Measurements from ENCODE around the gene EIF4EBP2. TPM values are rescaled to one million over a fixed set of nuclear protein-coding genes. Genes with fewer than 3 reads are reported as not detected.

EIF4EBP2 gene
- total and polyA plus RNA-seq, 2 of the 13 experiments (the other 11 are each of a cell fraction or from before 2014, with no cell fraction given): 16.9 to 22.0 TPM

DNA sequence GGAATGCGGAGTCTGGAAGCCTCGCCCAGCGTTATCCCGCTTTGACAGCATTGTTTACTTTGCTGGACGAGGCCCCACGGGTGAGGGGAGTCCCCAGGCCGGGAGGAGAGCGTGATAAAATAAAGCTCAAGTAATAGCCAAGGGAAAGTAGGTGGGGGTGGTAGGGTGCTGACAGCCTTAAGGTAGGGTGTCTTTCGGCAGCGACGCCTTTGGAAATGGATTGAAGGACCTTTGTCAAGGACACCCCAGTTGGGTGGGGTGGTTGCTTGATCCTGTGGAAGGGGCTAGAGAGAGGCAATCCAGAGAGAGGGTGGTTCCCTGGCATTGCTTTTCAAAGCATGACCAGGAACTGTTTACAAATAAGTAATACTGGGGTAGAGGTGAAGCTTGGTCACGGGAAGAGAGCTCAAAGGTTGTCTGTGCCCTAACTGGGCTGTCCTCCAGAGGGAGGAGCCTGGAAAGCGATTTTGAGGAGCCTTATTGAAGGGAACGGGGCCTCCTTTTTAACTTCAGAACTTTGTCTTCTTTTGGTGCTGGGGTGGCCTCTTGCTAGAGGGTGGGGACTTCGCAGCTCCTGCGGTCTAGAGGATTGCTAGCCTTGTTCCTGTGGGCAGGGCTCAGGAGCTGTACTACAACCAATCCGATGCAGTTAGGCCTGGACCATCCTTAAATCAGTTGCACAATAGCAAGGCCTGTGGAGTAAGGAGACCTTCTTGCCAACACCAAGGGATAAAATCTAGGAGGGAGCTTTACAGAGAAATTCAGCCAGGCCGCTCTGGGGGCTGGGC, 1.3 kb downstream of the EIF4EBP2 start (continued):
- TF ChIP-seq ZNF446 (CRISPR knock-in tag; IDR thresholded peaks at IDR 0.05) (no peak), TEAD3 (CRISPR knock-in tag; optimal IDR thresholded peaks at IDR 0.05; ENCODE audit: borderline replicate concordance) (peak; percentile 64), ZNF569 (CRISPR knock-in tag; IDR thresholded peaks at IDR 0.05; ENCODE audit: borderline replicate concordance) (no peak), PHF21A (CRISPR knock-in tag; IDR thresholded peaks at IDR 0.05) (peak; percentile 67; the same call in 1 of the 2 replicates), ZNF468 (CRISPR knock-in tag; IDR thresholded peaks at IDR 0.05) (no peak), SIX1 (CRISPR knock-in tag; IDR thresholded peaks at IDR 0.05; ENCODE audit: borderline replicate concordance) (no peak), RCOR2 (CRISPR knock-in tag; IDR thresholded peaks at IDR 0.05) (no peak), MAFK (conservative IDR thresholded peaks at IDR 0.05 in 1 of 2, IDR thresholded peaks at IDR 0.05 in 1 of 2; ENCODE audit: low read length in 2 of 2) (no peak), MATR3 (CRISPR knock-in tag; IDR thresholded peaks at IDR 0.05) (no peak), ZNF816 (CRISPR knock-in tag; IDR thresholded peaks at IDR 0.05; ENCODE audit: borderline replicate concordance) (no peak)
- TF ChIP-seq, protein P1, sequence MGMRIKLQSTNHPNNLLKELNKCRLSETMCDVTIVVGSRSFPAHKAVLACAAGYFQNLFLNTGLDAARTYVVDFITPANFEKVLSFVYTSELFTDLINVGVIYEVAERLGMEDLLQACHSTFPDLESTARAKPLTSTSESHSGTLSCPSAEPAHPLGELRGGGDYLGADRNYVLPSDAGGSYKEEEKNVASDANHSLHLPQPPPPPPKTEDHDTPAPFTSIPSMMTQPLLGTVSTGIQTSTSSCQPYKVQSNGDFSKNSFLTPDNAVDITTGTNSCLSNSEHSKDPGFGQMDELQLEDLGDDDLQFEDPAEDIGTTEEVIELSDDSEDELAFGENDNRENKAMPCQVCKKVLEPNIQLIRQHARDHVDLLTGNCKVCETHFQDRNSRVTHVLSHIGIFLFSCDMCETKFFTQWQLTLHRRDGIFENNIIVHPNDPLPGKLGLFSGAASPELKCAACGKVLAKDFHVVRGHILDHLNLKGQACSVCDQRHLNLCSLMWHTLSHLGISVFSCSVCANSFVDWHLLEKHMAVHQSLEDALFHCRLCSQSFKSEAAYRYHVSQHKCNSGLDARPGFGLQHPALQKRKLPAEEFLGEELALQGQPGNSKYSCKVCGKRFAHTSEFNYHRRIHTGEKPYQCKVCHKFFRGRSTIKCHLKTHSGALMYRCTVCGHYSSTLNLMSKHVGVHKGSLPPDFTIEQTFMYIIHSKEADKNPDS (CRISPR knock-in tag; IDR thresholded peaks at IDR 0.05): no peak
- TF ChIP-seq, protein P2, sequence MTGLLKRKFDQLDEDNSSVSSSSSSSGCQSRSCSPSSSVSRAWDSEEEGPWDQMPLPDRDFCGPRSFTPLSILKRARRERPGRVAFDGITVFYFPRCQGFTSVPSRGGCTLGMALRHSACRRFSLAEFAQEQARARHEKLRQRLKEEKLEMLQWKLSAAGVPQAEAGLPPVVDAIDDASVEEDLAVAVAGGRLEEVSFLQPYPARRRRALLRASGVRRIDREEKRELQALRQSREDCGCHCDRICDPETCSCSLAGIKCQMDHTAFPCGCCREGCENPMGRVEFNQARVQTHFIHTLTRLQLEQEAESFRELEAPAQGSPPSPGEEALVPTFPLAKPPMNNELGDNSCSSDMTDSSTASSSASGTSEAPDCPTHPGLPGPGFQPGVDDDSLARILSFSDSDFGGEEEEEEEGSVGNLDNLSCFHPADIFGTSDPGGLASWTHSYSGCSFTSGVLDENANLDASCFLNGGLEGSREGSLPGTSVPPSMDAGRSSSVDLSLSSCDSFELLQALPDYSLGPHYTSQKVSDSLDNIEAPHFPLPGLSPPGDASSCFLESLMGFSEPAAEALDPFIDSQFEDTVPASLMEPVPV (CRISPR knock-in tag; IDR thresholded peaks at IDR 0.05): no peak
- TF ChIP-seq, protein P3, sequence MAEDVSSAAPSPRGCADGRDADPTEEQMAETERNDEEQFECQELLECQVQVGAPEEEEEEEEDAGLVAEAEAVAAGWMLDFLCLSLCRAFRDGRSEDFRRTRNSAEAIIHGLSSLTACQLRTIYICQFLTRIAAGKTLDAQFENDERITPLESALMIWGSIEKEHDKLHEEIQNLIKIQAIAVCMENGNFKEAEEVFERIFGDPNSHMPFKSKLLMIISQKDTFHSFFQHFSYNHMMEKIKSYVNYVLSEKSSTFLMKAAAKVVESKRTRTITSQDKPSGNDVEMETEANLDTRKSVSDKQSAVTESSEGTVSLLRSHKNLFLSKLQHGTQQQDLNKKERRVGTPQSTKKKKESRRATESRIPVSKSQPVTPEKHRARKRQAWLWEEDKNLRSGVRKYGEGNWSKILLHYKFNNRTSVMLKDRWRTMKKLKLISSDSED (CRISPR knock-in tag; IDR thresholded peaks at IDR 0.05): no peak
- TF ChIP-seq, protein P4, sequence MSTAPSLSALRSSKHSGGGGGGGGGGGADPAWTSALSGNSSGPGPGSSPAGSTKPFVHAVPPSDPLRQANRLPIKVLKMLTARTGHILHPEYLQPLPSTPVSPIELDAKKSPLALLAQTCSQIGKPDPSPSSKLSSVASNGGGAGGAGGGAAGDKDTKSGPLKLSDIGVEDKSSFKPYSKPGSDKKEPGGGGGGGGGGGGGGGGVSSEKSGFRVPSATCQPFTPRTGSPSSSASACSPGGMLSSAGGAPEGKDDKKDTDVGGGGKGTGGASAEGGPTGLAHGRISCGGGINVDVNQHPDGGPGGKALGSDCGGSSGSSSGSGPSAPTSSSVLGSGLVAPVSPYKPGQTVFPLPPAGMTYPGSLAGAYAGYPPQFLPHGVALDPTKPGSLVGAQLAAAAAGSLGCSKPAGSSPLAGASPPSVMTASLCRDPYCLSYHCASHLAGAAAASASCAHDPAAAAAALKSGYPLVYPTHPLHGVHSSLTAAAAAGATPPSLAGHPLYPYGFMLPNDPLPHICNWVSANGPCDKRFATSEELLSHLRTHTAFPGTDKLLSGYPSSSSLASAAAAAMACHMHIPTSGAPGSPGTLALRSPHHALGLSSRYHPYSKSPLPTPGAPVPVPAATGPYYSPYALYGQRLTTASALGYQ (CRISPR knock-in tag; IDR thresholded peaks at IDR 0.05): no peak
- TF ChIP-seq, protein P5, sequence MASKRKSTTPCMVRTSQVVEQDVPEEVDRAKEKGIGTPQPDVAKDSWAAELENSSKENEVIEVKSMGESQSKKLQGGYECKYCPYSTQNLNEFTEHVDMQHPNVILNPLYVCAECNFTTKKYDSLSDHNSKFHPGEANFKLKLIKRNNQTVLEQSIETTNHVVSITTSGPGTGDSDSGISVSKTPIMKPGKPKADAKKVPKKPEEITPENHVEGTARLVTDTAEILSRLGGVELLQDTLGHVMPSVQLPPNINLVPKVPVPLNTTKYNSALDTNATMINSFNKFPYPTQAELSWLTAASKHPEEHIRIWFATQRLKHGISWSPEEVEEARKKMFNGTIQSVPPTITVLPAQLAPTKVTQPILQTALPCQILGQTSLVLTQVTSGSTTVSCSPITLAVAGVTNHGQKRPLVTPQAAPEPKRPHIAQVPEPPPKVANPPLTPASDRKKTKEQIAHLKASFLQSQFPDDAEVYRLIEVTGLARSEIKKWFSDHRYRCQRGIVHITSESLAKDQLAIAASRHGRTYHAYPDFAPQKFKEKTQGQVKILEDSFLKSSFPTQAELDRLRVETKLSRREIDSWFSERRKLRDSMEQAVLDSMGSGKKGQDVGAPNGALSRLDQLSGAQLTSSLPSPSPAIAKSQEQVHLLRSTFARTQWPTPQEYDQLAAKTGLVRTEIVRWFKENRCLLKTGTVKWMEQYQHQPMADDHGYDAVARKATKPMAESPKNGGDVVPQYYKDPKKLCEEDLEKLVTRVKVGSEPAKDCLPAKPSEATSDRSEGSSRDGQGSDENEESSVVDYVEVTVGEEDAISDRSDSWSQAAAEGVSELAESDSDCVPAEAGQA (IDR thresholded peaks at IDR 0.05; ENCODE audit: low read depth): no peak
- TF ChIP-seq, protein P5 (CRISPR knock-in tag; IDR thresholded peaks at IDR 0.05; ENCODE audit: borderline replicate concordance): no peak
